Astrocyte of the spinal cord (primary cell): ENCODE results near the gene PLP2.
A peak's percentile ranks its signal among the peaks of the same experiment; 100 is the strongest.

Experiments
- DNase-seq: peaks from one replicate; pipeline ENCODE4 v3.0.0; 2011; ENCODE audit warnings: low read depth, low spot score
- H3K4me3 ChIP-seq: 2 replicates; pipeline ENCODE4 v1.5.1; 2011; ENCODE audit warnings: low read depth, mild to moderate bottlenecking, low read length, moderate library complexity
- in situ Hi-C: cut with HindIII; loops from 2 replicates; pipeline ENCODE4 v1.10.0; 2017; ENCODE audit warnings: low sequenced_read_pairs
- TF ChIP-seq, protein P1 (sequence below): IDR thresholded peaks from 2 replicates; pipeline ENCODE4 v1.5.1; 2012; ENCODE audit warnings: low read depth, mild to moderate bottlenecking, low read length, inconsistent platforms

The PLP2 gene

GRCh38 chrX:49192722-49193328, 21.1 kb downstream of the PLP2 start:
- in situ Hi-C loops: no loop called here
- TF ChIP-seq, protein P1, sequence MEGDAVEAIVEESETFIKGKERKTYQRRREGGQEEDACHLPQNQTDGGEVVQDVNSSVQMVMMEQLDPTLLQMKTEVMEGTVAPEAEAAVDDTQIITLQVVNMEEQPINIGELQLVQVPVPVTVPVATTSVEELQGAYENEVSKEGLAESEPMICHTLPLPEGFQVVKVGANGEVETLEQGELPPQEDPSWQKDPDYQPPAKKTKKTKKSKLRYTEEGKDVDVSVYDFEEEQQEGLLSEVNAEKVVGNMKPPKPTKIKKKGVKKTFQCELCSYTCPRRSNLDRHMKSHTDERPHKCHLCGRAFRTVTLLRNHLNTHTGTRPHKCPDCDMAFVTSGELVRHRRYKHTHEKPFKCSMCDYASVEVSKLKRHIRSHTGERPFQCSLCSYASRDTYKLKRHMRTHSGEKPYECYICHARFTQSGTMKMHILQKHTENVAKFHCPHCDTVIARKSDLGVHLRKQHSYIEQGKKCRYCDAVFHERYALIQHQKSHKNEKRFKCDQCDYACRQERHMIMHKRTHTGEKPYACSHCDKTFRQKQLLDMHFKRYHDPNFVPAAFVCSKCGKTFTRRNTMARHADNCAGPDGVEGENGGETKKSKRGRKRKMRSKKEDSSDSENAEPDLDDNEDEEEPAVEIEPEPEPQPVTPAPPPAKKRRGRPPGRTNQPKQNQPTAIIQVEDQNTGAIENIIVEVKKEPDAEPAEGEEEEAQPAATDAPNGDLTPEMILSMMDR: peak; percentile 66
- H3K4me3 ChIP-seq: no peak overlapping the region
- DNase-seq: peak; percentile 12

- TF ChIP-seq, protein P1: no peak
- no peak overlapping the region for H3K4me3 ChIP-seq
- in situ Hi-C loops: no loop called here
- no peak for DNase-seq
Measured at GRCh38 chrX:49193542-49193964, 21.9 kb downstream of the PLP2 start.

GRCh38 chrX:49197543-49198087, 25.9 kb downstream of the PLP2 start:
- H3K4me3 ChIP-seq: no peak overlapping the region
- TF ChIP-seq, protein P1: no peak
- in situ Hi-C loops: no loop called here
- DNase-seq: no peak

GRCh38 chrX:49198540-49199314, 27.0 kb downstream of the PLP2 start:
- no peak overlapping the region for H3K4me3 ChIP-seq
- no peak for DNase-seq
- in situ Hi-C loops: no loop called here
- TF ChIP-seq, protein P1: no peak

DNA sequence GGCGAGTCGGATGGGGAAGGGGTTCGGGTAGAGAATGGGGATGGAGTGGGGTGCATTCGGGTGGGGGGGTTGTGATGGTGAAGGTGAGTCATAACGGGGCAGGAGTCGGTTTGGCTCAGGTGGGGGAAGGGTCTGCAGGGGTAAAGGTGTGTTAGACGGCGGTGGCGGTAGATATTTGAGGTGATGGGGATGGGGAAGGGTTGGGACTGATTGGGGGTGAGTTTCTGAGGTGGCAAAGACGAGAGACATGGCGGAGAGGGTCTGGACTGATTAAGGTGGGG, 27.6 kb downstream of the PLP2 start:
- no peak overlapping the region for H3K4me3 ChIP-seq
- in situ Hi-C loops: no loop called here
- TF ChIP-seq, protein P1: no peak
- no peak for DNase-seq

DNA sequence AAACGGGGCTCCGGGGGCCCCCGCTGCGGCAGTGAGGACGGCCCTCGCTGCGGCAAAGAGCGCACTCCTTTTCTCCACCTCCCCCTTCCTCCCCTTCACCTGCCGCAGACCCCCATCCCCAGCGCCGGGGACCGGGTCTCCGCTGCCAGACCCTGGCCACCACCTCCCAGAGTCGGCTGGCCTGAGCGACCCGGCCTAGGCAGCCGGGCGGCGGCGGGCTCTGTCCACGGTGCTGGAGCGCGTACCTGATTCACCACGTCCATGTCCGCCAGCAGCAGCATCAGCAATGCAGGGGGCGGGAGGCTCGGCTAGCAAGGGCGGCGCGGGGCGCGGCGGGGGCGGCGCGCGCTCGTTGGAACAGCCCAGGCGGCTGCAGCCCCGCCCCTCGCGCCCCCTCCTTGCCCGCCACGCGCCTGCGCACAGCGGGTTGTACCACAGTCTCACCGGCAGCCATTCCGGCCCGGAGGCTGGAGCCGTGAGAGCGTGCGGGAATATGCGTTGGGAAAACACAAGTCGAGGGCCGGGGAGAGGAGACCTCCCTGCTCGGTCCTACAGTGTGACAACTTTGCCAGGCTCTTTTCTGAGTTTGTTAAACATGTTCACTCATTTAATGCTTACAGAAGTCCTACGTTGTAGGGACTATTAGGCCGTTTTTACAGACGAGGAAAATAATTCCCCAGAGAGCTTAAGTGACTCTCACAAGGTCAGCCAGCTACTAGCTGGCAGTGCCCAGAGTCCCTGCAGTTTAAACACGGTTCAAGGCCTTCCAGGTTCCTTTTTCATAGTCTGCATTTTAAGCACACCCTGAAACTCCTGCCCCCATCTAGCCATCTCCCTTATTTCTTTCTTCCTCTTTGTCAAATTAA, 28.4 kb downstream of the PLP2 start, which contains the start of gene SYP:
Gene SYP, minus strand, starts transcription at position 288 of the 866 bp plus-strand sequence. Its CDS starts 7 bp downstream, at position 281.
- in situ Hi-C loops: no loop called here
- peak within 1 kb of the TSS; percentile 13 for H3K4me3 ChIP-seq
- TF ChIP-seq, protein P1: no peak
- DNase-seq: peak; percentile 84
